HFF-Myc (cell line): ENCODE results near the gene TMEM170B.

Experiments used
- DNase-seq: peaks from one replicate; pipeline ENCODE4 v3.0.0-alpha.2; 2011; ENCODE audit warnings: low read depth; ENCODE audit errors: extremely low read depth
- H3K4me3 ChIP-seq: replicated peaks from 2 replicates; pipeline ENCODE4 v1.5.1; 2011; ENCODE audit warnings: low read depth, mild to moderate bottlenecking, control low read depth, low read length
- TF ChIP-seq, protein P1 (sequence below): IDR thresholded peaks from 2 replicates; pipeline ENCODE4 v1.5.1; 2012; ENCODE audit warnings: mild to moderate bottlenecking, low read depth, low read length, control low read depth; ENCODE audit errors: missing control alignments

TMEM170B gene

DNA sequence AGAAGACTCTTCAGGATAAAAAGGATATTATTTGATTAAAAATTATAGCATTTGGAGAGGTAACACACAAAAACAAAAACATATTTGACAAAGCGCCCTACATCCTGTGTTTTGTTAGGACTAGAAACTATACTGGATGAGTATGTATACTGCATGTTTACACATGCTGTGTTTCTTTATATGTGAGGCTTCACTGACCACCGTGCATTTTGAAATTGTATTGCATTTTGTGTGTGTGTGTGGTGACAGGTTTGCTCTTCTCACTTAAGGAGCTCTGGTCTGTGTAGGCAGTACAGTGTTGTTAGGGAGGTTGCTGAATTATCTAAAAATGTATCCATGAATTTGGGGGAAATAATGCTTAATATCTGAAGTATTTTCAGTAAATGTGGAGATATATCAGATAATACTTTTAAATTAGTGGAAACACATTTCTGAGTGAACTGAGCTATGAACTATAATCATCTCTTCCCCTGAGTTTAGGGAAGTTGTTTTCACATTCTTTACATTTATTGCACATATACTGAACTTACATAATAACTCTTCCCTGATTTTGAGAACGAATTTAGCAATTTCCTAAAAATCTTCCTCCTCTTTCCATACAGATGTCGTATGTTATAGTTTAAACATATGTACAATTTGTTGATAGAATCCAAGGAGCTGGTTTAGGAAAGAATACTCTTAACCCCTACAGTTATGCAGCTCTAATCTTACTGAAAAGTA lies 43.3 kb downstream of the TMEM170B start:
- TF ChIP-seq, protein P1, sequence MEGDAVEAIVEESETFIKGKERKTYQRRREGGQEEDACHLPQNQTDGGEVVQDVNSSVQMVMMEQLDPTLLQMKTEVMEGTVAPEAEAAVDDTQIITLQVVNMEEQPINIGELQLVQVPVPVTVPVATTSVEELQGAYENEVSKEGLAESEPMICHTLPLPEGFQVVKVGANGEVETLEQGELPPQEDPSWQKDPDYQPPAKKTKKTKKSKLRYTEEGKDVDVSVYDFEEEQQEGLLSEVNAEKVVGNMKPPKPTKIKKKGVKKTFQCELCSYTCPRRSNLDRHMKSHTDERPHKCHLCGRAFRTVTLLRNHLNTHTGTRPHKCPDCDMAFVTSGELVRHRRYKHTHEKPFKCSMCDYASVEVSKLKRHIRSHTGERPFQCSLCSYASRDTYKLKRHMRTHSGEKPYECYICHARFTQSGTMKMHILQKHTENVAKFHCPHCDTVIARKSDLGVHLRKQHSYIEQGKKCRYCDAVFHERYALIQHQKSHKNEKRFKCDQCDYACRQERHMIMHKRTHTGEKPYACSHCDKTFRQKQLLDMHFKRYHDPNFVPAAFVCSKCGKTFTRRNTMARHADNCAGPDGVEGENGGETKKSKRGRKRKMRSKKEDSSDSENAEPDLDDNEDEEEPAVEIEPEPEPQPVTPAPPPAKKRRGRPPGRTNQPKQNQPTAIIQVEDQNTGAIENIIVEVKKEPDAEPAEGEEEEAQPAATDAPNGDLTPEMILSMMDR, result no peak
- DNase-seq, result no peak
- H3K4me3 ChIP-seq, result no peak overlapping the region

DNA sequence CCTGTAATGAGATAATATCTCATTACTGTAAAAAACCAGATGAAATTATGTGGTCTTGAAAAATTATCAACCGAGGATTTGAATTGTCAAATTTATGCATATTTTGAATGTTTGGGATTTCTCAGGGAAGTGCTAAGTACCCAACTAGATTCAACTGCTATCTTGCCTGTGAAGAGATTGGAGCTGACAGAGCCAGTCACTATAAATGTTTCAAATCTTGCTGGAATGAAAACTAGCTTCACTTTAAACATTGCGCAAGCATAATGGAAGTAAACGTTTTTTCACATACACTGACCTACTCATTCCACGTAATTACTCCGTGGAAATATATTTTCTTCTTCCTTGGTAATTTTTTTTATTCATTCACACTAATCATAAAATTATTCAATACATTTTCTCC lies 46.7 kb downstream of the TMEM170B start:
- H3K4me3 ChIP-seq, result no peak overlapping the region
- DNase-seq, result no peak
- TF ChIP-seq, protein P1, result no peak

DNA sequence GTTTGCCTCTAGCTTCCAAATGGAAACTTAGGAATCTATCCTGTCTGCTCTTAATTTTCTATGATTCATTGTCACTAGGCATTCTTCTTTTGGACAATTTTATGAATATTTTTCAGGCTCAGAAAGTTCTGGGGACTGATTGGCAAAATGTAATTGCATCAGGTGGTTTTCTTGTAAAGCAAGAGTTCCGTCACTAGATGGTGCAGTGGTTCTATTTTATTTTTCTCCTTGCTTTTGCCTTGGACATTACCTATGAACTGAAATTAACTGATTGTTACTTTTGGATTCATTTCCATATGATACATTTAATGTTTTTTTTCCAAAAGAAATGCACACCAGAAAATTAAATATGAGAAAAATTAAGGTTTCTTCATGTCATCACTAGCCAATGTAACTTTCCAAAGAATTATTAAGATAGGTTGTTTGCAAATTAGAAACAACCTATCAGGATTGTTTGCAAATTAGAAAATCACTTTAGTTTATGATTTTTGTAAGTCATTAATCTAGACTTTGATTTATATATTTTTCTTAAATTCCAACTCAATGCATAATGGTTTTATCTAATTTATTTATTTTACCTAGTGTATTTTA lies 48.0 kb downstream of the TMEM170B start:
- no peak overlapping the region for H3K4me3 ChIP-seq
- DNase-seq, result peak; percentile 27
- TF ChIP-seq, protein P1, result peak; percentile 50

DNA sequence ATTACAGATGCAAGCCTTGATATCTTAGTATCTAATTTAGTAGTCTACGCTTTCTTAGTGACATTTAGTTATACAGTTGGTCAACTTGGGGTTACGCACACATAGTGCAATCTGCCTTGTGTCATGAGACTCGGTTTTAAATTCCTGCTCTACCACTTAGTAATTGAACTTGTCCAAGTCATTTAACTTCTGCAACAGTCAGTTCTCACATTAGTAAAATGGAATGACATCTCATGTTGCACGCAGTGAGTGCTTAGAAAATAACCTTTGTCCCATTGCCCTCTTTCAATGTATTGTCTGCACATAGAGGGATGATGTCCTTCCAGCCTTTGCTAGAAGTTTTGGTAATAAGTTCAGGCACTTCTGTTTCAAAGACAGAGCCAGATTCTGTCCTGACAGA lies 48.6 kb downstream of the TMEM170B start:
- TF ChIP-seq, protein P1, result no peak
- no peak for DNase-seq
- no peak overlapping the region for H3K4me3 ChIP-seq

DNA sequence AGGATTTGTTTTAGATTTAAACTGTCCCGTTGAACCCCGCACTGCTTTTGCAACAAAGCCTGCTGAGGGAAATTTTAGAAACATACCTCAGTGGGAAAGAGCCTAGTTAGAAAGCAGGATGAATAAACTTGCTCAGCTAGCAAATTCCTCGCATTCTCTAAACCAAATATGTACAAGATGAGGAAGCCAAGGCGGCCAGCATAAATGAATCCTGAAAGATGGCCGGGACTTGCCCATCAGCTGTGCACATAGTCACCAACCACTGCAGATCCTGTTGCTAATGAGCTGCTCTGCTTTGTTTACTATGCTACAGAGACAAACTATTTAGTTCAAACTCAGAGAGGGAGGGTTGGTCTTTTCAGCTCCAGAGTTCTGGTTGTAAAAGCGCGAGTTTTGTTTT lies 49.0 kb downstream of the TMEM170B start:
- DNase-seq, result peak; percentile 36
- TF ChIP-seq, protein P1, result no peak
- no peak overlapping the region for H3K4me3 ChIP-seq

DNA sequence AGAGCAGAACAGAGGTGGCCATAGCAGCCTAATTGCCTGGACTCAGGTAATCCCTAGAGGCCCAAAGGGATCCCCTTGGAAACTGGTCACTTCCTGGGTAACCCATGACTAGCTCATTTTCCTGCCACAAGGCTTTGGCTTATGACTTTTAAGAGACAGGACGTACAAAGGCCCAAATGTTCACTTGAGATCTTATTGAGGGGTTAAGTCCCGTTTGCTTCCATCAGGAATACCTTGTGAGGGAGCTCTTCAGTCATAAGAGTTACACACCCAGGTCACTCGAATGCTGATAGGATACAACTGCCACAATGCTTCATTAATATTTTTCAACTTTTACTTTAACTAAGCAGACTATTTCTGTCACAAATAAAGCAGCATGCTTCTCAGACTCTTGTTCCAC lies 51.7 kb downstream of the TMEM170B start:
- TF ChIP-seq, protein P1, result no peak
- DNase-seq, result no peak
- H3K4me3 ChIP-seq, result no peak overlapping the region

DNA sequence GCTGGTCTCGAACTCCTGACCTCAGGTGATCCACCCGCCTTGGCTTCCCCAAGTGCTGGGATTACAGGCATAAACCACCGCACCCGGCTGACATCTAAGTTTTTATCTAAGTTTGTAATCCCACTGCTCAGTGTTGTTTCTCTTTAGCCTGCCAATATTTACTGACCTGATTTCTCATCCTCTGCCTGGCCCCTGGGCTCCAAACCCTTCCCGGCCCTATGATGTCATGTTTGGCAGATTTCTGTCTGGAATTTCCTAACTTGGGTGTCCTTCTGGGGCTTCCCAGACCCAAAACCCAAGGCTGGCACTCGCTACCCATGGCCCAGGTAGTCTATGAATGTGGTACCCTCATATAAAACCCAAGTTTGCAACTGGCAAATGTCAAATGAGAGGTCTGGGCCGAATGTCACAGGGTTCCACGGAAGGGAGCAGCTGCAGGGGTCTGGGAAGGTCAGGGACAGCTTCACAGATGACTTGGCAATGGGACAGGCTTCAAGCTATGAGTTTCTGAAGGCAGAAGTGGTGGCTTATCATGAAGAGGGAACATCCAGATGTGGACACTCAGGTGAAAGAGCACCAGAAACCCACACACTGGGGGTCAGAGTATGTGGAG lies 54.9 kb downstream of the TMEM170B start:
- H3K4me3 ChIP-seq, result no peak overlapping the region
- no peak for DNase-seq
- TF ChIP-seq, protein P1, result no peak
